Activated CD8-positive, alpha-beta T cell treated with anti-CD3 and anti-CD28 coated beads for 36 hours (primary cell): ENCODE data around the gene PCGF1. TPM values are rescaled to one million over a fixed set of nuclear protein-coding genes. Genes with fewer than 3 reads are reported as not detected.

ENCODE experiments used
- ATAC-seq: fragments of 200-7000 bp; cut with Tn5 transposase; one replicate; pipeline ENCODE4 v1.10.0; 2021; ENCODE audit warnings: mild to moderate bottlenecking, moderate library complexity
- CTCF ChIA-PET: fragments of 350-600 bp; sonication (Branson Sonifier 250); formaldehyde crosslinking; loops from one replicate; lab custom pipeline; 2021; ENCODE audit warnings: antibody characterized with exemption; lab: Charles Lee
- POLR2A ChIA-PET: fragments of 350-600 bp; sonication (Branson Sonifier 250); formaldehyde crosslinking; loops from one replicate; lab custom pipeline; 2021; ENCODE audit warnings: antibody characterized with exemption; lab: Charles Lee
- DNase-seq: peaks from one replicate; pipeline ENCODE4 v3.0.0-alpha.2; 2020
- H3K27ac Mint-ChIP-seq: one replicate; pipeline ENCODE4 v1.8.0; 2021; ENCODE audit warnings: mild to moderate bottlenecking, mixed read lengths
- H3K27me3 Mint-ChIP-seq: one replicate; pipeline ENCODE4 v1.8.0; 2021; ENCODE audit warnings: mixed read lengths
- H3K36me3 Mint-ChIP-seq: one replicate; pipeline ENCODE4 v1.8.0; 2021; ENCODE audit warnings: low read depth, mixed read lengths
- H3K4me1 Mint-ChIP-seq: one replicate; pipeline ENCODE4 v1.8.0; 2021; ENCODE audit warnings: low read depth, mixed read lengths
- H3K4me3 Mint-ChIP-seq: one replicate; pipeline ENCODE4 v1.8.0; 2021; ENCODE audit warnings: mild to moderate bottlenecking, moderate library complexity, mixed read lengths
- H3K9me3 Mint-ChIP-seq: one replicate; pipeline ENCODE4 v1.8.0; 2021; ENCODE audit warnings: mixed read lengths
- CTCF ChIP-seq: fragments of 200-600 bp; IDR thresholded peaks from one replicate; pipeline ENCODE4 v1.8.0; 2022; ENCODE audit warnings: antibody characterized with exemption, mild to moderate bottlenecking
- intact Hi-C: fragments of 100-400 bp; cut with micrococcal nuclease; formaldehyde crosslinking; loops from one replicate; pipeline ENCODE4 v1.10.0; 2022
- total RNA-seq, 2 experiments: library from RNA; stranded (reverse); gene quantifications; one replicate each; pipeline ENCODE4 v1.2.3, GENCODE V29; 2021

PCGF1 gene
- total RNA-seq, 2 experiments from 2014 or later, result 16.1 to 21.1 TPM

GRCh38 chr2:74458938-74459363 is 48.5 kb downstream of the PCGF1 start:
- peak overlapping the region; percentile 99 for H3K27ac Mint-ChIP-seq
- H3K27me3 Mint-ChIP-seq, result no peaks in the 10 kb centered on the region
- POLR2A ChIA-PET, result interaction anchor here (1.0 to 5.6 kb wide), 9 partner anchors 8 to 74 kb away, joined by 3 to 48 read pairs (median 14); partner anchors contain the start of genes AUP1, C2orf81, CCDC142 and HTRA2
- H3K4me3 Mint-ChIP-seq, result peak overlapping the region; percentile 98
- TF ChIP-seq CTCF, result no peak
- ATAC-seq (no peak), DNase-seq (no peak)
- peaks cover 25% of the 10 kb centered on the region for H3K36me3 Mint-ChIP-seq
- CTCF ChIA-PET, result interaction anchor here (0.7 to 4.1 kb wide), 8 partner anchors 9 to 130 kb away, joined by 3 to 30 read pairs (median 5); partner anchors contain the start of genes AUP1, CCDC142, HTRA2 and TTC31
- H3K4me1 Mint-ChIP-seq, result peaks cover 44% of the 10 kb centered on the region
- intact Hi-C loops, result no loop called here
- no peaks in the 10 kb centered on the region for H3K9me3 Mint-ChIP-seq

DNA sequence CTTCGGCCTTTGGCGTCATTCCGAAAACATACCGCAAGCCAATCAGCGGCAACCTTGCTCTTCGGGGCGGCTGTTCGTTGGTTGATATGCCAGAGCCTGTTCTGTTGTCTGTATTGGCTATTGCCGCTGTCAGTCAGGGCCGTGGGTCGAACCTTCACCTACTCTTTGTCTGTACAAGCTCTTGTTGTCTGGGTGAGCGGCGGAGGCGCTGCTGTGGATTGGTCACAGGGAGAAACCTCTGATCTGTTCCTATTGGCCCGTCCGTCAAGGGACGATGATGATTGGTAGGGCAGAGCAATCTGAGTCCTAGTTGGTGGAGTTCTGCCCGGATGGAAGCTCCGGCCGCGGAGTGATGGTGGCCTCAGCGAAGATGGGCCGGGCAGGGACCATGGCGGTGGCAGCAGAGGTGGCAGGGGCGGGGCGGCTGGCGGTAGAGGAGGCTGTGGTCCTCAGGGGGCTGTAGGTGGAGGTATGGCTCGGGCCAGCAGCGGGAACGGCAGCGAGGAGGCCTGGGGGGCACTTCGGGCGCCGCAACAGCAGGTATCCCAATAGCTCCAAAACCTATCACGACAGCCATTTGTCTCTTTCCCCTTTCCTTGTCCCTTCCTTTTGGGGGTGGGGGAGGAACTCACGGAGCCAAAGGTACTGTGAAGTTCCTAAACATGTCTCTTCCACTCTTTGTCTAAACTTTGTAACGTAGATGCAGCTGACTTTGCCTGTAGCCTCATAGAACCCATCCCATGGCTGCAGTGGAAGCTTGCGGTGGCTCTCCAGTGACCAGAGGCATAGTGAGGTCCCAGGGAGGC is 49.2 kb downstream of the PCGF1 start, which contains the start of gene WBP1:
Gene WBP1 (plus strand): TSS at position 307 of the 806 bp plus-strand sequence. CDS start 165 bp downstream, at position 472.
- H3K27ac Mint-ChIP-seq, result peak within 1 kb of the TSS; percentile 99
- ATAC-seq, result peak; percentile 84

DNA sequence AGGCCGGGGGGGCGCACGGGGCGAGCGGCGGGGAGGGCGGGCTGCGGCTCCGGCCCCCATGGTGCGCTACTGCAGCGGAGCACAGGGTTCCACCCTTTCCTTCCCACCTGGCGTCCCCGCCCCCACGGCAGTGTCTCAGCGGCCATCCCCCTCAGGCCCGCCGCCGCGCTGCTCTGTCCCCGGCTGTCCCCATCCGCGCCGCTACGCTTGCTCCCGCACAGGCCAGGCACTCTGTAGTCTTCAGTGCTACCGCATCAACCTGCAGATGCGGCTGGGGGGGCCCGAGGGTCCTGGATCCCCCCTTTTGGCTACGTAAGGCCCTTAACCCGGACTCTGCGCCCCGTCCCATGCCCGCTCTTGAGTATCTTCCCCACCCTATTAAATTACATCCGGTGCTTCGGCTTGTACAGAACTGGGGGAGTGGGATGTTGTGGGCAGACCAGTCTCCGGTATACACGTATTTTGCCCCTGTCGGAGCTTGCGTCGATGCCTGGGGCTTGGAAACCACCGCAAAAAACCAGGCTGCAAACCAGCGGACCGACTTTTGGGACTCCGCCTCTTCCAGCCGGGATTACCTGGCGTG is 49.9 kb downstream of the PCGF1 start:
- peak; percentile 46 for ATAC-seq
- CTCF ChIA-PET, result interaction anchor here (0.9 to 4.1 kb wide), 8 partner anchors 9 to 208 kb away, joined by 3 to 40 read pairs (median 8); partner anchors contain the start of genes AUP1, CCDC142, HTRA2 and MRPL53
- Mint-ChIP-seq H3K9me3 (no peaks in the 10 kb centered on the region), H3K27ac (peak overlapping the region; percentile 99), H3K27me3 (no peaks in the 10 kb centered on the region), H3K4me1 (peaks cover 44% of the 10 kb centered on the region), H3K36me3 (peaks cover 20% of the 10 kb centered on the region), H3K4me3 (peak overlapping the region; percentile 98)
- intact Hi-C loops, result no loop called here
- DNase-seq, result peak; percentile 90
- POLR2A ChIA-PET, result interaction anchor here (1.0 to 5.6 kb wide), 11 partner anchors 10 to 73 kb away, joined by 3 to 48 read pairs (median 10); partner anchors contain the start of genes AUP1, C2orf81, CCDC142 and HTRA2
- no peak for TF ChIP-seq CTCF

More for the DNA sequence above, 49.2 kb downstream of the PCGF1 start, which contains the start of gene WBP1:
- Mint-ChIP-seq H3K9me3 (no peaks in the 10 kb centered on the region), H3K4me3 (peak within 1 kb of the TSS; percentile 98), H3K36me3 (peaks cover 25% of the 10 kb centered on the region), H3K27me3 (no peaks in the 10 kb centered on the region), H3K4me1 (peaks cover 42% of the 10 kb centered on the region)
- DNase-seq, result peak; percentile 100
- TF ChIP-seq CTCF, result no peak
- intact Hi-C loops, result no loop called here
- ChIA-PET CTCF (interaction anchor here (0.8 to 4.1 kb wide), 10 partner anchors 9 to 209 kb away, joined by 3 to 30 read pairs (median 5); partner anchors contain the start of genes AUP1, CCDC142, HTRA2 and MRPL53), POLR2A (interaction anchor here (1.0 to 5.6 kb wide), 11 partner anchors 9 to 73 kb away, joined by 3 to 48 read pairs (median 10); partner anchors contain the start of genes AUP1, C2orf81, CCDC142 and HTRA2)

GRCh38 chr2:74457129-74457548 is 50.4 kb downstream of the PCGF1 start:
- Mint-ChIP-seq H3K27me3 (no peaks in the 10 kb centered on the region), H3K4me3 (peak overlapping the region; percentile 98), H3K4me1 (peaks cover 47% of the 10 kb centered on the region), H3K27ac (peak overlapping the region; percentile 97), H3K36me3 (peaks cover 18% of the 10 kb centered on the region), H3K9me3 (no peaks in the 10 kb centered on the region)
- ATAC-seq, result no peak
- CTCF ChIA-PET, result interaction anchor here (0.9 to 4.1 kb wide), 7 partner anchors 14 to 207 kb away, joined by 3 to 40 read pairs (median 5); partner anchors contain the start of genes AUP1, CCDC142, HTRA2 and TTC31
- intact Hi-C loops, result no loop called here
- POLR2A ChIA-PET, result interaction anchor here (0.8 to 5.6 kb wide), 9 partner anchors 8 to 73 kb away, joined by 3 to 48 read pairs (median 5); partner anchors contain the start of genes AUP1, C2orf81, CCDC142 and HTRA2
- no peak for DNase-seq
- TF ChIP-seq CTCF, result no peak

Other genes starting within 250 kb of the PCGF1 start
- gene SLC4A5, start 164.3 kb downstream of the PCGF1 start, total RNA-seq, result 1 to 10 TPM; 1.8 to 2.0 TPM
- 10 to 100 TPM; 67.3 to 81.4 TPM for gene DCTN1, start 127.4 kb downstream of the PCGF1 start, total RNA-seq
- gene C2orf81, start 86.1 kb downstream of the PCGF1 start, total RNA-seq, result 1 to 10 TPM; 2.6 to 3.9 TPM
- 100 to 1,000 TPM; 129 to 132 TPM for gene WDR54, start 86.0 kb downstream of the PCGF1 start, total RNA-seq
- 1 to 10 TPM; 1.2 to 1.6 TPM for gene RTKN, start 65.8 kb downstream of the PCGF1 start, total RNA-seq
- 10 to 100 TPM; 23.9 to 24.2 TPM for gene INO80B, start 52.6 kb downstream of the PCGF1 start, total RNA-seq
- 10 to 100 TPM; 20.3 to 23.0 TPM for gene WBP1, start 49.3 kb downstream of the PCGF1 start, total RNA-seq
- gene MOGS, start 42.3 kb downstream of the PCGF1 start, total RNA-seq, result 10 to 100 TPM; 50.8 to 53.1 TPM
- 100 to 1,000 TPM; 111 to 113 TPM for gene MRPL53, start 35.0 kb downstream of the PCGF1 start, total RNA-seq
- 10 to 100 TPM in 1 of 2 experiments, 1 to 10 TPM in 1; 7.2 to 10.3 TPM for gene CCDC142, start 24.7 kb downstream of the PCGF1 start, total RNA-seq
- gene TTC31, start 24.6 kb downstream of the PCGF1 start, total RNA-seq, result 10 to 100 TPM; 20.3 to 21.9 TPM
- under 1 TPM; 0.36 to 0.43 TPM for gene LBX2, start 8.1 kb downstream of the PCGF1 start, total RNA-seq
- under 1 TPM in 1 of 2 experiments, not detected in 1; 0.16 TPM for gene TLX2, start 6.8 kb upstream of the PCGF1 start, total RNA-seq
- gene DQX1, start 18.5 kb upstream of the PCGF1 start, total RNA-seq, result under 1 TPM; 0.50 to 0.96 TPM
- 10 to 100 TPM; 90.8 to 92.7 TPM for gene AUP1, start 22.0 kb upstream of the PCGF1 start, total RNA-seq
- 10 to 100 TPM; 42.0 to 45.0 TPM for gene HTRA2, start 22.2 kb upstream of the PCGF1 start, total RNA-seq
- under 1 TPM; 0.38 to 0.60 TPM for gene LOXL3, start 46.2 kb upstream of the PCGF1 start, total RNA-seq
- 10 to 100 TPM; 15.0 to 16.6 TPM for gene DOK1, start 47.0 kb upstream of the PCGF1 start, total RNA-seq
- gene M1AP, start 140.6 kb upstream of the PCGF1 start, total RNA-seq, result not detected
- gene SEMA4F, start 146.6 kb upstream of the PCGF1 start, total RNA-seq, result 1 to 10 TPM; 3.1 to 4.2 TPM